NCI-H526 (cell line): ENCODE data around the gene PAM.
A peak's percentile ranks its signal among the peaks of the same experiment; 100 is the strongest.
"Not testable (repeated sequence)": the region's sequence is repeated elsewhere in the genome, so short reads cannot be mapped to it uniquely, and the experiment has no call there.

Source experiments
- DNase-seq, 2 experiments: peaks; one replicate each; lab custom pipeline; 2025; lab: John Stamatoyannopoulos, UW

PAM gene

DNA sequence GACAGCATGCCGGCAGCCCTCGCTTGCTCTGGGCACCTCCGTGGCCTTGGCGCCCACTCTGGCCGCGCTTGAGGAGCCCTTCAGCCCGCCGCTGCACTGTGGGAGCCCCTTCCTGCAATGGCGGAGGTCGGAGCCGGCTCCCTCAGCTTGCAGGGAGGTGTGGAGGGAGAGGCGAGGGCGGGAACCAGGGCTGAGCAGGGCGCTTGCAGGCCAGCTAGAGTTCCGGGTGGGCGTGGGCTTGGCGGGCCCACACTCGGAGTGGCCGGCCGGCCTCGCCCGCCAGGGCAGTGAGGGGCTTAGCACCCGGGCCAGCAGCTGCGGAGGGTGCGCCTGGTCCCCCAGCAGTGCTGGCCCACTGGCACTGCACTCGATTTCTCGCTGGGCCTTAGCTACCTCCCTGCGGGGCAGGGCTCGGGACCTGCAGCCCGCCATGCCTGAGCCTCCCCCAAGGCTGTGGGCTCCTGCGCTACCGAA, 3.2 kb upstream of the PAM start:
- not testable (repeated sequence) for DNase-seq

DNA sequence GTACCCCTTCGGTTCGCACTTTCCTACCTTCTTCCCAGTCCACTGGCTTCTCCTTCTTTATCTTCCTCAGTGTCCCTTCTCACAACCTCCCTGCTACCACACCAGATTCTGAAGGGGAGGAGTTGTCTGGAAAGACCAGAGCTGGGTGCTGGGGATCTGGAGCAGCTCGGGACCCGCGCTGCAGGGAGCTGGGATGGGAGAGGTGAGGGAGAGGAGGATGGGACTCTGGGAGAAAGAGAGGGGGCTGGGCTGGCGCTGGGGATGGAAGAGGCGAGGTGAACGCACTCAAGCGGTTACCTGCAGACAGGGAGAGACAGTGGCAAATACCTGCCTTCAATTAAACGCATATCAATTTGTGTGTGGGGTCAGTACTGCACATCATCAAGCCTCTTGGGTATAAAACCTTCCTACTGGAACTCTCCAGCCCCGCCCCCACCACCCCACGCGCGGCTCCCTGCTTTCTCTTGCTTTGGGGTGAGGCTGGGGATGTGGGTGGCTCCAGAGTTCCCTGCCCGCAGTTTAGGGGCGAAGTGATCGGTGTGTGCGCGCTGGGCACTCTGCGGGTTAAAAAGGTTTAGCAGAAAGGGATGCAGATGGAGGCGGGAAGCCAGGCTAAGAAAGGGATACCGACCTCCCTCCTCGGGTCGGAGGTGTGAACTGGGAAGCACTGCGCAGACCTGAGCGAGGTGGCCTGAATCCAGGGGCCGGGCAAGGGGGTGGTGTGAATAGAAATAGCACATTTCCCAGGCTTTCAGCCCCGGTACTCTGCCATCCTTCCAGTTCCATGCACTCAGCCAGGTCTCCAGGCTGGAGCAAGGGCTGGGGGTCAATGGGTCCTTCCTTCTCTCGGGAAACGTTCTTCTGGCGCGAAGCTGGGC, 977 bp upstream of the PAM start:
- peak; percentile 32 to 59 for DNase-seq

DNA sequence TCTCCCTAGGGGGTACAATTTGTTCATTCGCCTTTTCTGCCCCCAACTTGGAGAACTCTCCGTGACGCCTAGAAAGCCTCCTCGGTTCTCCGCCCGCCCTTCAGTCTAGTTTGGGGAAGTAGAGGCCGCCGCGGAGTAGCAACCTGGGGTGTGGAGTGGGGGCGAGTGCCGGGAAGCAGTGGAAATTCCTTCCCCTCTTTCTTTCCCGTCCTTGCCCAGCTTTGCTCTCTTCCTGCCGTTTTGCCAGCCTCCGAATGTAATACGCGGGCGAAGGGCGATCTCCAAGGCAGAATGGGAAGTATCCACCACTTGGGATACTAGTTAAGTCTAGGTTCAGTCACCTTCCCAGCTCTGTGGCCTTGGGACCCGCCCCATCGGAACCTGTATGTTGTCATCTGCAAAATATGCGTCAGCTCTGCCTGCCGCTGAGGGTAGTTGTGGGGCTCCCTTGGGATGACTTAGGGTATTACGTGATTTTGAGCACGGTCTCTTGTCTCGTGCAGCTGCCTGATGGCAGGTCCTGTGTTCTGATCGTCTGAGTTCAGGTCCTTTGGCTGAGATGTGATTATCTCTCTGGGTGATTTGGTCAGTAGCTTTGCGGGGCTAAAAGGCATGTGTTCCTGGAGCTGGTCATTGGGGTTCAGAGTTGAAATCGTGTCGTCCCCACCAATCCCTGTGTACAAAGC, 724 bp downstream of the PAM start:
- peak; percentile 33 to 76 for DNase-seq

DNA sequence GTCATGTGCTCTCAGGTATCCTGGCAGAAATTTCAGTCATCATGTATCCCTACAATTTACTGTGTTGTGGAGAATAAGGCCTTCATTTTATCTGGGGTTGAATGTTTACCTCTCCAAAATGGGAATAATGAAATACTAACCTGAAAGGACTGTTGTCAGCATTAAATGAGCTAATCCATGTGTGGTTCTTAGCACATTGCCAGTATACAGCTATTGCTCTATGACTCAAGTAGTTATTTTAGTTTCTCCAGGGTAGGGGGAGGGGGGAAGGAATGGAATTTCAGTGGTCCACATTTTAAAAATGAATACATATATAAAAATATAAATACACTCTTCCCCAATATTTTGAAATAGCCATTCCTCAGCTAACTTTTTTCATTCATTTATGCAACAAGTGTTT, 3.5 kb downstream of the PAM start:
- DNase-seq = no peak

DNA sequence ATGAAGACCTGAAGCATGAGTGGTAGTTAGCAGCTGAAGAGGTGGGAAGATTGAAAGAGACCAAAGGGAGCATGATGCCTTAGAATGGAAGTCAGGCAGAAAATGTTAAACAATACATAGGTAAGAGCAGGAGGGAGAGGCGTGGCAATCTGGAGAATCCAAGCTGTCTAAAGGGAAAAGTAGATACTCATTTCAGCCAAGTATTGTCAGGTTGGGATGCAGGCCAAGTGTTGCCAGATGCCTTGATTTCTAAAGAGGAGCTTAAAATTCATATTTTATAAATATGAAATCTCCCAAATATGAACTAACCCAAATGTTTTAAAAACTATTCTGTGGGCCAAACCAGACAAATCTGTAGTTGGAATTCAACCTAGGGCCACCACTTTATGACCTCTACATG, 4.2 kb downstream of the PAM start:
- no peak for DNase-seq

DNA sequence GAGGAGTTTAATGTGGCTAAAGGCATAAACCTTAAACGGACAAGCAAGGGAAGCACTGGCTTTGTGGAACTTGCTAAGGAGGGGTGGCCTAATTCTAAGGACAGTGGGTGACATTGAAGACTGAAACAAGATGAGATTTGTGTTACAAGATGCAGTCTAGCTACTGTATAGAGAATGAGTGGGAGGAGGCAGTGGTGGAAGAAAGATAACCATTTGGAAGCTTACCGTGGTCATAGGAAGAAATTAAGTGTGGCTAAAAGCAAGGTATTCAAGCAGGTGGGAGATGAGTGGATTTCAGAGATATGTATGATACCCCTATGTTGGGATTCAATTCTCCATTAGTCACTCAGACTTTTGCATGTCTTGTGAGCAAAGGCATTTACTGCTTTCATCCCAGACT, 4.6 kb downstream of the PAM start:
- DNase-seq = no peak

DNA sequence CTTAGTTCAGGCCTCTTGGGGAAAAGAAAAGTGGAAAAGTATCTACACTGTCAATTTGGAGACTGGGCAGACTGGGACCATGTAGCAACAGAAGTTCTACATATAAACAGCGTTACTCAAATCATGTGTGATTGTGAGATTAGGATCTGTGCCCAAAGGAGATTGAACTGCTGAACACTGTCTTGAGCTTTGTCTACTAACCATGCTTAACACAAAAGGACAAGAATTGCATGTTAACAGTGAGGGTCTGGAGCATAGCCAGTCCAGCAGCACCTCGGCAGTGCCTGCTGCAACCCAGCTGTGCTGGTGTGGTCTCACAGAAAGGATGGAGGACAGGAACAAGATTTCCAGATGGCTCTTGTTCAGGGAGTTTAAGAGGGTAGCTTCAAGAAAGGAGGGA, 5.7 kb downstream of the PAM start:
- DNase-seq = peak; percentile 3 to 24

DNA sequence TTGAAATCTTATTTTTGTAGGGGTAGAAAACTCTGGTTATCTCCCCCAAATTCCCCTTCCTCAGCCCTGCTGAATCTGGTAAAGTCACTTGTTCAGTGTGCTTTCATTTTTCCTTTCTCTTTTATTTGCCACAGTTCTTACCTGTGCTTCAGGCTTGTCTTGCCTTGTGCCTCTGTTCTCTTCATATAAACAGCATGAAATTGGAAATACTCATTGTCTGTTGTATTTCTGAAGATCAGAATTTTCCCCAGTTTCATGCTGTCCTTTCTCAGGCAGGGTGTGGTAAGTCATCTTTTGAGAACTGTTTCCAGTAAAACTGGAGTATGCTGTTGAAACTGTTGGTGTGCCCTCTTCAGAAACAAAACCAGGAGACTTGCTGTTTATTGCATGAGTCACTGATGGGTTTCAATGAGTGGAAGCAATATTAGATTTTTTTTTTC, 7.0 kb downstream of the PAM start:
- DNase-seq = no peak

DNA sequence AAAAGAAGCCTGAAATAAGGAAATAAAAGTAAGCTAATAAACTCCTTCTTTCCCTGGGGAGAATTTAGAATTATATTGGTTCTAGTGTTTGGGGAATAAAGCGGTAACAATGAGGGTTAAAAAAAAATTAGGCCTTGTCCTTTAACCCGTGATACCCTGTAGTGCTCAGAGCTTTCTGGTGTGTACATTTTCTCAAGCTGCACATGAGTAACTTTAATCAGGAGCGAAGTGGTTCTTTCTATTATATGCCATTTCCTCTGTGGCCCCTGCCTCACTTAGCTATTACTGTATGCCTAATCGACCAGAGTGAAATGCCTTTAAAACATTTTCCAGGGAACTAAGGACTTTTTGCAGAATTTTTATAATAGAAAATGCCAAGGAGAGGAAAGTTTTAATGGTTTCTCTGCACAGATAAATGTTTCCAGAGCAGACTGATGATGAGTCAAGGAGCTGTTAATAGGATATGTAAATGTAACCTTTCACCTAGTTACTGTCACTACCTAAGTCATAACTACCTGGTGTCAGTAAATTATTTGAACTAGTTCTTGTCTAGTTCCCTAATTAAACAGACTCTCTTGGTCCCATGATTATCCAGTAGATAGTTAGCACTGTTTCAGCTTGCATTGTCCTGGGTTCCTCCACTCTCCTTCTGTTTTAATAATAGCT, 7.6 kb downstream of the PAM start:
- DNase-seq = no peak

DNA sequence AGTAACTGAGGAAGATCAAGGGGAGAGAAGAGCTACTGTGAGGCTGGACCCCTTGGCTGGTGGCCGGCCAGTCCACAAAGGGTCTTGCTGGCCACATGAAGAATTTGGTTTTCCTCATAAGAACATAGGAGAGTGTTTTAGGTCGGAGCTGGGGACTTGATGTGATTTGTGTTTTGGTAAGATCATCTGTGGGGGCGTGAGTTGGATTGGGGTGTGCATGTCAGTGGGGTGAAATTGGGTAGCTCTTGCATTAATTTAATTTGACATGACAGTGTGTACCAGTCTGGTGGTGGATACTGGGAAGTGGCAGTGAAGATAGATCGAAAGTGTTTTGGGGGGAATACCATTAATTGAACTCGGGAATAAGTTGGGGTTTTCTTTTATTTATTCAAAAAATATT, 8.6 kb downstream of the PAM start:
- no peak for DNase-seq

DNA sequence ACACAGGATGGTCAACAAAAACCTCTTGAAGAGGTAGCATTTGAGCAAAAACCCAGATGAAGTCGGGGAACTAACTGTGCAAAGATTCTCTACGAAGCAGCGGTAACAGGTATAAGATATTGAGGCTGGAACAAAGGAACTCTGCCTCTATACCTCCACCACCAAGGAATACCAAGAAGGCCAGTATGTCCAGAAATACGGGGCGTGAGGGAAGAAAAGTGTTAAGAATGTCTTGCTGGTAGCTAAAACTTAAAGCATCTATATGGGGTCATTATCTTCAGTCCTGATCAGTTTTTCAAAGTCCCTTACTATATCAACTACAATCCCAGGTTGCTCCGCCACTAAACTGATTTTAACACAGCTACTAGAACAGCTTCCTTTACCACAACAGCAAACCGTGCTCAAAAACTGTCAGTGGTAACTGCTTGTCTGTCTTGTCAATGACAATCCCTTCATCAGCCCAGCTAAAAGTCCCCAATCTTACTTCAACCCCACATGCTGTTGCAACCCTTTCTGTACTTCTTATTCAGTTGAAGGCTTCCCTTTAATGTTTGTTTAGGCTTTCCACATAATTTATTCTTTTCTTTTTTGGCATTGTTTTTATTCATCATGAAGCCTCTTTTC, 9.4 kb downstream of the PAM start:
- no peak for DNase-seq

DNA sequence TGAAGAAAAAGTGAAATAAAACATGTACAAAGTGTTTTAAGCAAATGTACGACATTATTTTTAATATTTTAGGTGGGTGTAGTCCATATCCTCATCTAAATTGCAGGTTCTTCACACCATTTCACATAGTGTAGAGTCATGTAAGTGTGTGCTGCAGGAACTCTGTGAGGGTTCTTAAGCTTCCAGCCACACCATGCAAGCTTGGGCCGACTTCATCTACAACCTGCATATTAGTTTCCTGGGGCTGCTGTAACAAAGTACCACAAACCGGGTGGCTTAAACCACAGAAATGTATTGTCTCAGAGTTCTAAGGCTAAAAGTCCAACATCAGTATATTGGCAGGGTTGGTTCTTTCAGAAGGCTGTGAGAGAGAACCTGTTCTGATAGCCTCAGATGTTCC, 10.2 kb downstream of the PAM start:
- DNase-seq = no peak

DNA sequence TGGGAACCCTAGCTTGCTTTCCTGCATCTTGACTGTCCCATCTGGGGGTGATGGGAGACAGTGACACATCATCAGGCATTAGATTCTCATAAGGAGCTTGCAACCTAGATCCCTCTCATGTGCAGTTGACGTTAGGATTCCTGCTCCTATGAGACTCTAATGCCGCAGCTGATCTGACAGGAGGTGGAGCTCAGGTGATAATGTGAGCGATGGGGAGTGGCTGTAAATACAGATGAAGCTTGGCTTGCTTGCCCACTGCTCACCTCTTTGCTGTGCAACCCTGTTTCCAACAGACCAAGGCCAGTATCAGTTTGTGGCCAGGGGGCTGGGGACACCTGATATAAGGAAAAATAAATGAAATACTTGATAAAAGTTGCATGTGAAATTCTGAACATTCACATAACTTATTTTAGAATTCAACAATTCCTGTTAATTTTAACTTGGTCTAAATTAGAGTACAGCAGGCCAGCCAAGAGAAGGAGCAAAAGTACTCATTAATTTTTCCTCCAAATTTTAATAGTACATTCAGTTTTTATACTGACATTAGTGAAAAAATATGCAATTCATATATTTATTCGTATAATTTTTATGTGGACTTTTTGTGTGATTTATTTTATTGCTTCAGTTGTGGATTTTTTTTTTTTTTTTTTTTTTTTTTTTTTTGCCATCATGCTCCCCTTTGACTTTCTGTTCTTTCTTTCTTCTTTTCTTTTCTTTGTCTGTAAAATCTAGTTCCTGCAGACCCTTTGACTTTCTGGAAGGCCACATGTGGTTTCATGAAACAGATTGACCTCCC, 11.4 kb downstream of the PAM start:
- no peak for DNase-seq

DNA sequence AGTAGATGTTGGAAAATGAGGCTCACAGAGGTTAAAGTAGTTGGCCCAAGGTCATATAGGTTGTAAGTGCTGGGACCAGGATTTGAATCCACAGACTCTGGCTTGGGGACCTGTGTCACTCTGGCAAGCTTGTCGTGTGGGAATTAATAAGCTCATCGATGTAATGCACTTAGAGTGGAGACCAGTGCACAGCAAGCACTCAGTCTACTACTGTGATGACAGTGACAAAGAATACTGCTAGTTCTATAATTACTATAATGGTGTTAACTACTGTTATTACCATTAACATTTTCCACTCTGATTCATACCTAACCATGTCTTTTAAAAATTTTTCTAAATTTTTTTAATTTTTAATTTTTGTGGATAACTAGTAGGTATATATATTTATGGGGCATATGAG, 12.8 kb downstream of the PAM start:
- no peak for DNase-seq

DNA sequence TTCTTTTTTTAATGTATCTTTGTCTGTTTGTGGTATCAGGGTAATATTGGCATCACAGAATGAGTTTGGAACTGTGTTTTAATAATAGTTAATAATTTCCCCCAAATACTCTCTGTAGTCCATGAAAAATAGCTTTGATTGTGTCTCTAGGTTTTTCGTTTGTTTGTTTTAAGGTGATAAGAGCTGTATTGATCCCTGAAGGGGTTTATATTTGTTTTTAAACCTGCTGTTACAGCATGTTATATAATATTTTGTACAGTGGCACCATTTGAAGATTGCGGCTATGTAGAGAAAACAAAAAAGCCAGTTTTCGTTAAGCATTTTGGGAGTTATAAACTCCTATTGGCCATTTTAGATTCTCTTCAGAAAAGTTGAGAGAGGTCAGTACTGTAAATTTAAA, 15.7 kb downstream of the PAM start:
- no peak for DNase-seq

DNA sequence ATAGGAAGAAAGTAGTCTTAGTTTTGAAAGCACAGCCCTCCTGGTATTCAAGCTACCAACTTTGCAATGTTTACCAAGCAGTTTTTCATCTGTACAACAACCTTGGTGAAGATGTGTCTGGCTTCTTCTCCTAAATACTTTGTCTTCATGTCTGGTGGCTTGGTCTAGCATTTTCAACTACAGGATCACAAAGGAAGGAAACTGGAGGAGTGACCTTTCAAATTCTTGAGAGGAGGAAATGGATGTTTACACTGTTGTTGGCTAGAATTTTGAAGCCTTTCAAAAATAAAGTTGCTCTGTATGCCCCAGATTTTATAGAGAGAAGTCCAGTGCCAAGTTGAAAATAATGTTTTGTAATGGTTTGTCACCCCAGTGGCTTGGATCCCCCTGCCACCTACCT, 16.3 kb downstream of the PAM start:
- no peak for DNase-seq

DNA sequence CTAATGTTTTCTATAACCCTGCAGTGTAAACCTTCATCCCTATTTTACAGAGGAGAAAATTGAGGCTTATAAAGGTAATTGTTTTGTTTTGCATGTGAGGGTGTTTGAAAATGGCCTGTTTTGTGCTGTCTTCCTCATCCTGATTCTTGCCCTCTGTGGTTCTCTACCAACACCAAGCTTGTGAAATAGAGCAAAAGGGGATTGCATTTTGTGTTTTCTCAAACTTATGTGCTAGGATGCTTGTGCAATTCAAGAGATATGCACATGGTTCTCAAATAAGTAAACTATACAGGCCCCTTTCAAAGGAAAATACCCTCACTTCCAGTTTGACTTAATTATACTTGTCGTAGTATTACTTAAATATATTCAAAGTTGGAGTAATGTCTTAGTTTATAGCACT, 17.2 kb downstream of the PAM start:
- no peak for DNase-seq

DNA sequence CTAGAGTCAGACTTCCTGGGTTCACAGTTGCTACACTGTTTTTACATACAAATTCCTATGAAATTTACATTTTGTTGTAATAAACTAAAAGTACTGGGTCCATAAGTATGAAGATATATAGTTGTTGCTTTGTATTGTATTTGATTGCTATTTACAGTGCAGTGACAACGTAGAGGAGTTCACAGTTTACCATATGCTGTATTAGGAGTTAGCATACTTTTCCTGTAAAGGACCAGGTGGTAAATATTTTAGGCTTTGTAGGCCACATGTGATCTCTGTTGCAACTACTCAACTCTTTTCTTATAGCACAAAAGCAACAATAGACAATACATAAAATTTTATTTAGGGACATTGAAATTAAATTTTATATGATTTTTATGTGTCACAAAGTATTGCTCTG, 18.0 kb downstream of the PAM start:
- no peak for DNase-seq

DNA sequence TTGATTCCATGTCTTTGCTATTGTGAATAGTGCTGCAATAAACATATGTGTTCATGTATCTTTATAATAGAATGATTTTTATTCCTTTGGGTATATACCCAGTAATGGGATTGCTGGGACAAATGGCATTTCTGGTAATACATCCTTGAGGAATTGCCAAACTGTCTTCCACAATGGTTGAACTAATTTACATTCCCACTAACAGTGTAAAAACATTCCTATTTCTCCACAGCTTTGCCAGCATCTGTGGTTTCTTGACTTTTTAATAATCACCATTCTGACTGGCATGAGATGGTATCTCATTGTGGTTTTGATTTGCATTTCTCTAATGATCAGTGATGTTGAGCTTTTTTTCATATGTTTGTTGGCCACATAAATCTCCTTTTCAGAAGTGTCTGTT, 20.7 kb downstream of the PAM start:
- DNase-seq = not testable (repeated sequence)

DNA sequence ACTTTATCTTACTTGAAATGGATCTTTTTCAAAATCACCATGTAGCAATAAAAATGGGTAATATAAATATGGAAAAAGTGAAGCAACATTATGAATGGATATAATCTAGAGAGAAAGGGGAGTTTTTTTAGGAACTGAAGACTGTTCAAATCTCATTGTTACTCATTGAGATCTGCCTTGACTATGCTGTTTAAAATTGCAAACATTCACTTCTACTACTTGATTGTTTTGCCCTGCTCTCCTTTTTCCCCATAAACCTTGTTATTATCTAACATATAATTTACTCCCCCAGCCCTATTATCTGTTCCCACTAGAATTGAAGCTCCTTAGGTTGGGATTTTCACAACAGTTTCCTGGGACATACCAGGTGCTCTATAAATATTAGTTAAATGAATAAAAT, 22.0 kb downstream of the PAM start:
- DNase-seq = no peak

DNA sequence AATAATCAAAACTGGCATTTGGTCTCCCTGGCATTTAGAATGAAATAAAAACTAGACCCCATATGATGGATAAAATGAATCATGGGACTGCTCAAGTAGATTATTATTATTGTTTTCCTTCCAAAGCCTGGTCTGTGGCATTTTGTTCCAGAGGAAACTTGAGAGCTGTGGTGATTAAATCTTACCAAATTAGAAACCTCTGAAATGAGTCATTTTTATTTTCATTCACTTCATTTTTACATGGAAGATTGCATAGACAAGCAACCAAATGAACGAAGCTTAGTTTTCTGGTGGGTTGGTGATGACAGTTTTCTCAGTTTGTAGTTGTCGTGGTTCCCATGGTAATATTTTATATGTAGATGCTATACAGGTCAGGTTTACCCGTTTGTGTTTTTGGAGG, 23.4 kb downstream of the PAM start:
- no peak for DNase-seq

DNA sequence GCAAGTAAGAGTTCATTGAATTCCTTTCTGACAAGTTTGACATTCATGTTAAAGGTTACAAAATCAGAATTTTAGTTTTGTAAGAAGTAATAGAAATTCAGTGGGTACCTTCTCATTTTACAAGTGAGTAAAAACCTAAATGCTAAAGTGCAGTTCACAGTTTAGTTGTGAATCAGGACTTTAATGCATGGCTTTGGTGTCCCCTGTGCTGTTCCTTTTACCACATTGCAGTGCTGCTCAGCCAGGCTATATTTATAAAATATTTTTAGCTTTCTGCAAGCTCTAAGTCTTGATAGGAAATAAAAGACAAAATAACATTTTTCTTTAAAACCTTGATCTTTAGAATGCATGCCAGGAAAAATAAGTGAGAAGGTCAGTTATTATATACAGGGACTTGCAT, 26.3 kb downstream of the PAM start:
- DNase-seq = no peak
